Activated CD4-positive, alpha-beta memory T cell treated with anti-CD3 and anti-CD28 coated beads, Interleukin-2, amount 10 ng/mL, durations not matched to agents 7 days and 5 days (primary cell): ENCODE results near the gene KCNC2. TPM values are rescaled to one million over a fixed set of nuclear protein-coding genes. Genes with fewer than 3 reads are reported as not detected.

ENCODE experiments used
- CTCF ChIA-PET: fragments of 350-600 bp; sonication (Branson Sonifier 250); formaldehyde crosslinking; loops from one replicate; lab custom pipeline; 2021; ENCODE audit warnings: antibody characterized with exemption, inconsistent platforms; lab: Charles Lee
- POLR2A ChIA-PET: fragments of 350-600 bp; sonication (Branson Sonifier 250); formaldehyde crosslinking; loops from one replicate; lab custom pipeline; 2021; ENCODE audit warnings: antibody characterized with exemption; lab: Charles Lee
- DNase-seq: peaks from one replicate; pipeline ENCODE4 v3.0.0-alpha.2; 2020
- H3K27ac Mint-ChIP-seq: one replicate; pipeline ENCODE4 v1.8.0; 2021; ENCODE audit warnings: mild to moderate bottlenecking, mixed read lengths
- H3K27me3 Mint-ChIP-seq: one replicate; pipeline ENCODE4 v1.8.0; 2021; ENCODE audit warnings: mixed read lengths
- H3K36me3 Mint-ChIP-seq: one replicate; pipeline ENCODE4 v1.8.0; 2021; ENCODE audit warnings: low read depth, mixed read lengths
- H3K4me1 Mint-ChIP-seq: one replicate; pipeline ENCODE4 v1.8.0; 2021; ENCODE audit warnings: mixed read lengths
- H3K4me3 Mint-ChIP-seq: one replicate; pipeline ENCODE4 v1.8.0; 2021; ENCODE audit warnings: mild to moderate bottlenecking, mixed read lengths
- H3K9me3 Mint-ChIP-seq: one replicate; pipeline ENCODE4 v1.8.0; 2021; ENCODE audit warnings: mixed read lengths
- total RNA-seq, 2 experiments: library from RNA; stranded (reverse); gene quantifications; one replicate each; pipeline ENCODE4 v1.2.3, GENCODE V29; 2021

Gene KCNC2
- total RNA-seq, 2 experiments from 2014 or later: not detected

GRCh38 chr12:75139196-75139595 is 70.4 kb downstream of the KCNC2 start:
- POLR2A ChIA-PET: no interaction called here
- H3K36me3 Mint-ChIP-seq: no peaks in the 10 kb centered on the region
- no peak overlapping the region for H3K27ac Mint-ChIP-seq
- CTCF ChIA-PET: no interaction called here
- no peaks in the 10 kb centered on the region for H3K27me3 Mint-ChIP-seq
- no peak overlapping the region for H3K4me3 Mint-ChIP-seq
- H3K9me3 Mint-ChIP-seq: no peaks in the 10 kb centered on the region
- no peaks in the 10 kb centered on the region for H3K4me1 Mint-ChIP-seq
- no peak for DNase-seq

- no peak for DNase-seq
- H3K9me3 Mint-ChIP-seq: no peaks in the 10 kb centered on the region
- ChIA-PET POLR2A (no interaction called here), CTCF (no interaction called here)
- H3K4me3 Mint-ChIP-seq: no peak overlapping the region
- no peak overlapping the region for H3K27ac Mint-ChIP-seq
- H3K36me3 Mint-ChIP-seq: no peaks in the 10 kb centered on the region
- H3K27me3 Mint-ChIP-seq: no peaks in the 10 kb centered on the region
- H3K4me1 Mint-ChIP-seq: no peaks in the 10 kb centered on the region
These were observed 71.7 kb downstream of the KCNC2 start for GRCh38 chr12:75137896-75138295.

- Mint-ChIP-seq H3K27me3 (no peaks in the 10 kb centered on the region), H3K36me3 (no peaks in the 10 kb centered on the region), H3K4me3 (no peak overlapping the region), H3K27ac (no peak overlapping the region), H3K4me1 (no peaks in the 10 kb centered on the region), H3K9me3 (no peaks in the 10 kb centered on the region)
- CTCF ChIA-PET: no interaction called here
- POLR2A ChIA-PET: no interaction called here
- DNase-seq: no peak
These were observed 74.6 kb downstream of the KCNC2 start for GRCh38 chr12:75135026-75135425.

GRCh38 chr12:75130811-75131210 is 78.8 kb downstream of the KCNC2 start:
- Mint-ChIP-seq H3K27me3 (no peaks in the 10 kb centered on the region), H3K36me3 (no peaks in the 10 kb centered on the region), H3K27ac (no peak overlapping the region), H3K4me3 (no peak overlapping the region), H3K9me3 (no peaks in the 10 kb centered on the region), H3K4me1 (no peaks in the 10 kb centered on the region)
- ChIA-PET POLR2A (no interaction called here), CTCF (no interaction called here)
- no peak for DNase-seq

- no peaks in the 10 kb centered on the region for H3K9me3 Mint-ChIP-seq
- DNase-seq: no peak
- H3K4me3 Mint-ChIP-seq: no peak overlapping the region
- ChIA-PET POLR2A (no interaction called here), CTCF (no interaction called here)
- no peaks in the 10 kb centered on the region for H3K36me3 Mint-ChIP-seq
- H3K27me3 Mint-ChIP-seq: no peaks in the 10 kb centered on the region
- H3K27ac Mint-ChIP-seq: no peak overlapping the region
- no peaks in the 10 kb centered on the region for H3K4me1 Mint-ChIP-seq
These were observed 80.4 kb downstream of the KCNC2 start for GRCh38 chr12:75129275-75129674.

- Mint-ChIP-seq H3K4me3 (no peak overlapping the region), H3K27me3 (no peaks in the 10 kb centered on the region), H3K4me1 (no peaks in the 10 kb centered on the region), H3K36me3 (no peaks in the 10 kb centered on the region), H3K9me3 (no peaks in the 10 kb centered on the region), H3K27ac (no peak overlapping the region)
- no peak for DNase-seq
- CTCF ChIA-PET: no interaction called here
- POLR2A ChIA-PET: no interaction called here
These were observed 88.5 kb downstream of the KCNC2 start for GRCh38 chr12:75121036-75121705.

- DNase-seq: no peak
- Mint-ChIP-seq H3K4me3 (no peak overlapping the region), H3K27me3 (no peaks in the 10 kb centered on the region), H3K36me3 (no peaks in the 10 kb centered on the region), H3K27ac (no peak overlapping the region), H3K4me1 (no peaks in the 10 kb centered on the region), H3K9me3 (no peaks in the 10 kb centered on the region)
- ChIA-PET POLR2A (no interaction called here), CTCF (no interaction called here)
These were observed 89.3 kb downstream of the KCNC2 start for GRCh38 chr12:75120311-75120711.

GRCh38 chr12:75116646-75117198 is 92.9 kb downstream of the KCNC2 start:
- no peaks in the 10 kb centered on the region for H3K36me3 Mint-ChIP-seq
- CTCF ChIA-PET: no interaction called here
- no peaks in the 10 kb centered on the region for H3K9me3 Mint-ChIP-seq
- POLR2A ChIA-PET: no interaction called here
- no peak for DNase-seq
- no peak overlapping the region for H3K4me3 Mint-ChIP-seq
- no peaks in the 10 kb centered on the region for H3K4me1 Mint-ChIP-seq
- H3K27me3 Mint-ChIP-seq: no peaks in the 10 kb centered on the region
- H3K27ac Mint-ChIP-seq: no peak overlapping the region

GRCh38 chr12:75115748-75116147 is 93.9 kb downstream of the KCNC2 start:
- Mint-ChIP-seq H3K4me1 (no peaks in the 10 kb centered on the region), H3K27ac (no peak overlapping the region), H3K4me3 (no peak overlapping the region), H3K36me3 (no peaks in the 10 kb centered on the region), H3K27me3 (no peaks in the 10 kb centered on the region), H3K9me3 (no peaks in the 10 kb centered on the region)
- no peak for DNase-seq
- POLR2A ChIA-PET: no interaction called here
- CTCF ChIA-PET: no interaction called here

GRCh38 chr12:75103822-75104221 is 105.8 kb downstream of the KCNC2 start:
- no peaks in the 10 kb centered on the region for H3K9me3 Mint-ChIP-seq
- no peak overlapping the region for H3K4me3 Mint-ChIP-seq
- POLR2A ChIA-PET: no interaction called here
- CTCF ChIA-PET: no interaction called here
- no peaks in the 10 kb centered on the region for H3K27me3 Mint-ChIP-seq
- no peaks in the 10 kb centered on the region for H3K36me3 Mint-ChIP-seq
- H3K27ac Mint-ChIP-seq: no peak overlapping the region
- no peak for DNase-seq
- H3K4me1 Mint-ChIP-seq: no peaks in the 10 kb centered on the region

- no peaks in the 10 kb centered on the region for H3K4me1 Mint-ChIP-seq
- no peak overlapping the region for H3K4me3 Mint-ChIP-seq
- ChIA-PET CTCF (no interaction called here), POLR2A (no interaction called here)
- DNase-seq: no peak
- no peaks in the 10 kb centered on the region for H3K9me3 Mint-ChIP-seq
- no peaks in the 10 kb centered on the region for H3K27me3 Mint-ChIP-seq
- H3K27ac Mint-ChIP-seq: no peak overlapping the region
- H3K36me3 Mint-ChIP-seq: no peaks in the 10 kb centered on the region
These were observed 107.9 kb downstream of the KCNC2 start for GRCh38 chr12:75101781-75102180.

GRCh38 chr12:75099210-75099609 is 110.4 kb downstream of the KCNC2 start:
- CTCF ChIA-PET: no interaction called here
- H3K27me3 Mint-ChIP-seq: no peaks in the 10 kb centered on the region
- no peaks in the 10 kb centered on the region for H3K4me1 Mint-ChIP-seq
- no peaks in the 10 kb centered on the region for H3K36me3 Mint-ChIP-seq
- H3K4me3 Mint-ChIP-seq: no peak overlapping the region
- no peak for DNase-seq
- POLR2A ChIA-PET: no interaction called here
- H3K27ac Mint-ChIP-seq: no peak overlapping the region
- H3K9me3 Mint-ChIP-seq: no peaks in the 10 kb centered on the region

GRCh38 chr12:75097003-75097402 is 112.6 kb downstream of the KCNC2 start:
- Mint-ChIP-seq H3K4me1 (no peaks in the 10 kb centered on the region), H3K36me3 (no peaks in the 10 kb centered on the region), H3K27me3 (no peaks in the 10 kb centered on the region), H3K9me3 (no peaks in the 10 kb centered on the region), H3K27ac (no peak overlapping the region), H3K4me3 (no peak overlapping the region)
- ChIA-PET POLR2A (no interaction called here), CTCF (no interaction called here)
- DNase-seq: no peak

- H3K4me1 Mint-ChIP-seq: no peaks in the 10 kb centered on the region
- CTCF ChIA-PET: no interaction called here
- POLR2A ChIA-PET: no interaction called here
These were observed 122.0 kb downstream of the KCNC2 start for GRCh38 chr12:75087654-75088053.

More at GRCh38 chr12:75087654-75088053, 122.0 kb downstream of the KCNC2 start:
- no peaks in the 10 kb centered on the region for H3K27me3 Mint-ChIP-seq
- no peaks in the 10 kb centered on the region for H3K36me3 Mint-ChIP-seq
- no peak overlapping the region for H3K4me3 Mint-ChIP-seq
- no peak overlapping the region for H3K27ac Mint-ChIP-seq
- H3K9me3 Mint-ChIP-seq: no peaks in the 10 kb centered on the region
- DNase-seq: no peak
